Right forelimb (tissue), 1 donor: ENCODE measurements around the gene EFCC1.
"Not testable (repeated sequence)": the region's sequence is repeated elsewhere in the genome, so short reads cannot be mapped to it uniquely, and the experiment has no call there.

ENCODE experiments used
- DNase-seq: peaks from one replicate; pipeline ENCODE4 v3.0.0-alpha.2; 2018

Gene EFCC1

GRCh38 chr3:129087138-129087702 lies 86.1 kb downstream of the EFCC1 start:
- peak; percentile 60 for DNase-seq

GRCh38 chr3:129087904-129088303 lies 86.8 kb downstream of the EFCC1 start:
- DNase-seq, result not testable (repeated sequence)

- not testable (repeated sequence) for DNase-seq
Measured at GRCh38 chr3:129088312-129088711, 87.2 kb downstream of the EFCC1 start.
